Raji (cell line): ENCODE measurements around the gene RGS2.

Experiments
- POLR2A ChIP-seq: IDR thresholded peaks from 2 replicates; pipeline ENCODE4 v1.6.1; 2011; ENCODE audit warnings: low read depth, low read length, control low read depth; ENCODE audit not compliant: insufficient read depth

Gene RGS2

DNA sequence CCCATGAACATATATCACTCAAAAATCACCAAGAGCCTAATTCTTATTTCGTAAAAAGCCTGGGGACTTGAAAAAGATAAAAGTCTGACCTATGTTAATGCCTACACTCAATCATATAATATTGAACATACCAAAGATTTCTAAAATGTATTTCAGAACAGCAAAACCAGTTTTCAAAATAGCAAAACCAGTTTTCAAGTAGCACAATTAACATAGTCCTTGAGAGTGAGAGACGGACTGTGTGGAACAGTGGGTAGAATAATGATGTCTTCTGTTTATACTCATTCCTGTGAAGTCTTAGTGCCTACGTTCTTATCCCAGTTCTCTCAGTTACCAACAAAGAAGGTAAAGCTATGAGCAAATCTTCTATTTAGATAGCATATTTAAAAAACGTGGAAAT lies 22.3 kb upstream of the RGS2 start:
- TF ChIP-seq POLR2A, result no peak

DNA sequence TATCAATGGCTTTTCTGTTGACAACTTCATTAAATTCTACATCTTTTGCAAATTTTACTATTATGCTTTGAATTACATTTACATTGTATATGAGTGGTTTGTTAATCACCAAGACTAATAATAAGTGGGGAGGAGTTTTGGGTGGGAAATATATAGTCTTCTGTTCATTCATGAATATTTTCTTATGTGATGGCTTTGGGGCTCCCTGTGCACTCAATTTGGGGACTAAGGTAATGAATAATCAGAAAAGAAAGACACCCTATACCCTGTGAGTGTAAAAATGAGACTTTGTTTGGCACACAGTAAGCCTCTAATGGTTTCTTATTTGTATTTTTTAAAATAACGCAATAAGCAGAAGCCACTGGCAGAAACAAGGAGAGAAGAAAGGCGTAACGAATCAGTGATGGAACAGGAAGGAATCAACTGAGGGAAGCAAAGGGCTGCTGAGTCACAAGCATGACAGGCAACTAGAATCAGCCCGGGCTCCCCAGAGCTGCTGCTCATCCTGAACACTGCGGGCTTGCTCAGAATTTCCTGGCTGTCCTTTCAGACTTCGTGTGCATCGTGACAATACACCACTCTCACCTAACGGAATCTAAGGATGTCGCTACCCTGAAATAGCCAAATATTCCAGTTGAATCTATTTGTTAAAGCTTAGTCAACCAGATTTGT lies 20.8 kb upstream of the RGS2 start:
- TF ChIP-seq POLR2A, result no peak

DNA sequence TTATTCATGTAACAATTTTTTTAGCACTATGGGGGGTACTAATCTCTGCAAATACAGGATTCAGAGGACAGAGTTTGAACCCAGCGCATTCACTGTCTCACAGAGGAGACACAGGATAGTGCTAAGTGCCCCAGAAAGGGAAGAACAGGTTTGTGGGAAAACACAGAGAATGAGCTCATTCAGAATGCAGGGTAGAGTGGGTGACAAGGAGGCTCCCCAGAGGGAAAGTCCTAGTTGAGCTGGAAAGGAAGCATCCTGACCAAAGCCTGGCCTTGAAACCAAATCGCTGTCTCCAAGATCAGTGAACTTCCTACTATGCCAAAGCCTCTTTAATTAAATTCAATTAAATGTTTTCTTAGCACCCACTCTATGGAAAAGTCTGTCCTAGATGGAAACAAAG lies 19.0 kb upstream of the RGS2 start:
- no peak for TF ChIP-seq POLR2A

DNA sequence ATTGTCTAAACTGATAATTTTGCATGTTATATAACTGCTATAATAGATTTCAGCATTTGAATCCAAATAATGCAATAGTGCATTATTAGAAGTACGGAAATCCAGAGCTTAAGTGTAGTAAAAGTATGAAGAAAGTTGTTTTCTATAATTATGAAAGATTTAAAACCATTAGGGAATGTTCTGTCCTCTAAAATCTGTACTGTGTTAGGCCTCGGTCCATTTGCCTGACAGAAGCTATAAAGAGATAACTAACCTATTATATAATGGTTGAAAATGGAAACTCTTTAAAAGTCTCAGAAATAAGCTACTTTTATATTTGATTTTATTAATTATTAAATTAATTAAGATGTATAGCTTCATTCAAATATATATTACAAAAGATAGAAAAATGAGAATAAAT lies 16.2 kb upstream of the RGS2 start:
- no peak for TF ChIP-seq POLR2A

DNA sequence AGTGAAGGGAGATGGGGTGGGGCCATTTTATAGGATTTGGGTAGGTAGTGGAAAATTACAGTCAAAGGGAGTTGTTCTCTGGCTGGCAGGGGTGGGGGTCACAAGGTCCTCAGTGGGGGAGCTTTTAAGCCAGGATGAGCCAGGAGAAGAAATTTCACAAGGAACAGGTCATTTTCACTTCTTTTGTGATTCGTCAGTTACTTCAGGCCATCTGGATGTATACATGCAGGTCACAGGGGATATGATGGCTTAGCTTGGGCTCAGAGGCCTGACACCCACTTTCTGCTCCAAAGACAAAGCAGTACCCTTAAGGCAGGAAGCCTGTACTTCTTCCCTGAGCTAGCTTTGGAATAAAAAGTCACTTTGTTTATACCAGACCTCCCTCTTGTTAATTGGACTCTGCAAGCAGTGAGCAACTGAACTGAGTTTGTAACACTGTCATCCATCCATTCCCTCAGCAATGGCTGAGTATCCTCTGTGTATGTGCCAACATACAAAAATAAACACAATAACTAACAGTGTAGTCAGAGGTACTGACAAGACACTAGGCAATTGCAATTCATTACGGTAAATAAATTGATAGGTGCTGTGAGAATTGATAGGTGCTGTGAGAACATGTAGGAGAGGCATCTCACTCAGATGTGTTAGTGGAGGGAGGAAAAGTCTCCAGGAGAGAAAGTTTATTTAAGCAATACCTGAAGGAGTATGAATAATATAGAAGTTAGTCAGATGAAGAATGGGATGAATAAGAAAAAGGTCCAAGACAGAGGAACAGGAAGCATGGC lies 14.7 kb upstream of the RGS2 start:
- TF ChIP-seq POLR2A, result no peak

DNA sequence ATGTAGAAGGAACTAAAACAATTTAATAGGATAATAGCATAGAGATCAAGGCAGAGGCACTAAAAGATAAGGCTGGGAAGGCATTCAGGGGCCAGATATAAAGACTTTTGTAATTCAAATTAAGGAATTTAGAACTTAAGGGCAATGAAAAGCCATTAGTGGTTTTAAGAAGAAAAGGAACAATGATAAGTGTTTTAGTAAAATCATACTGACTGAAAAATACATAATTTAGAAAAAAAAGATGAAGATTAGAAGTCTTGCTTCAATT lies 14.1 kb upstream of the RGS2 start:
- TF ChIP-seq POLR2A, result no peak

DNA sequence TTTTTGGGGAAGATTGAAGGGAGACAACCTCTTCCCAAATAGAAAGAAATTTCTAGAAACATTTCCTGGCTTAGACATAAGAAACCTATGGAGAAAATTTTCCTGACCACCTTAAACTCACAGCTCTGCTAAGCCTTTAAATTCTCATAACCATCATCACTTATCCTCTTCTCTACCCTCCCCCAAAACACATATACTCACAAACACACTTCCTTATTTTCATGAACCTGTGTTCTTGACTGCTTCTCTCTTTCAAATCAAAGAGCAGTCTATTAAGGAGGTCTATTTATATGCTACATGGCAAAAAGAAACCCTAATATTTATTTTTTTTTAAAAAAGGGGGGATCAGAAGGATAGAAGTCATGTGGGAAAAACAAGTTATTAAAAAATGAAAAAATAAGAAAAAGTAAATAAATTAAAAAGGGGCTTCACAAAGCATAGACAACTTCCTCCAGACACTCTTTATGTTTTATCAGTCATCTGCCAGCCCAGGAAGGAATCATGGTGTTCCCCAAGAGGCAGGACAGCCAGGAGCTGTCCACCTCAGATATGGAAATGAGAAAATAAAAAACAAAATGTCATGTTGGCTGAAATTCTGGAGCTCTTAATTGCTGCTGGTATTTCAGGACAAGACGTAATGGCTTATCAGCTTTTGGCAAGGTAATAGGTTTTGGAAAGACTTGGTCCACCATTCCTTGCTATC lies 12.8 kb upstream of the RGS2 start:
- no peak for TF ChIP-seq POLR2A

DNA sequence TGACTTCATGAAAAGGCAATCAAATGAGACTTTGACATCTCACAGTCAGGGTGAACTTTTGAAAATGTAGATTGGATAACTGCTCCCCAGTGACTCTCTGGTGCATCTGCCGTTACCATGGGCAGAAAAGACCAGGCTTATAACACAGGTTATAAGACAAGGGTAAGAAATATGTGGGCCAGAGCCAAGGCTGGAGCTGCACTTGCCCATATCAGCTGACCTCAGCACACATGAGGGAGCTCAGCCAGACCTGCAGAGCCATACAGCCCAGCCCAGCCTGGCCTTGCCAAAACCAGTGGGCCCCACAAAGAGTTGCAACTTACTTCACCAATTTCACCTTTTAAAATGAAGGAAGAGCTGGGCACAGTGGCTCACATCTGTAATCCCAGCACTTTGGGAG lies 11.7 kb upstream of the RGS2 start:
- TF ChIP-seq POLR2A, result no peak

DNA sequence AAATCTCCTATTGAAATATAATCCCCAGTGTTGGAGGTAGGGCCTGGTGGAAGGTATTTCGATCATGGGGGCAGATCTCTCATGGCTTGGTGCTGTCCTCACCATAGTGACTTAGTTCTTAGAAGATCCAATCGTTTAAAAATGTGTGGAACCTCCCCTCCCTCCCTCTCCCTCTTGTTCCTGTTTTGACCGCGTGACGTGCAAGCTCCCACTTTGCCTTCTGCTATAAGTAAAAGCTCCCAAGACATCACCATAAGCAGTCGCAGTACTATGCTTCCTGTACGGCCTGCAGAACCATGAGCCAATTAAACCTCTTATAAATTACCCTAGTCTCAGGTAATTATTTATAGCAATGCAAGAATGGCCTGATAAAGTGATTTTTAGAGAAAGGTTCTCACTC lies 10.9 kb upstream of the RGS2 start:
- no peak for TF ChIP-seq POLR2A

DNA sequence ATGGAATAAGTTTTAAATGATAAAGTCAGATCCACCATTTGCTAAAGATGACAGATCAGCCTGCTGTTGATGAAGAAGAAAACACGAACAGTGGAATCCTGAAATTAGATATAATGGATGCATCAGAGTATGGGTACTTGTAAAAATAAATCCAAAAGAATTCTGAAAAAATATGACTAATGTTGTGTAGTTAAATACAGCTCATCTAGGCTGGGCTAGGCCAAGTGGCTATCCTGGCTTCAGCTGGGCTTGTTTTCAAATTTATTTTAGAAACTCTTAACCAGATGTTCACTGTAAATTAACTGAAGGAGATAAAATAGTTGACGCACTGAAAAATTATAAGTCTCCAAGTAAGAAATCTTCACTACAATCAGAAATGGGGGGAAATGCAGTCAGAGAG lies 7.4 kb upstream of the RGS2 start:
- no peak for TF ChIP-seq POLR2A

DNA sequence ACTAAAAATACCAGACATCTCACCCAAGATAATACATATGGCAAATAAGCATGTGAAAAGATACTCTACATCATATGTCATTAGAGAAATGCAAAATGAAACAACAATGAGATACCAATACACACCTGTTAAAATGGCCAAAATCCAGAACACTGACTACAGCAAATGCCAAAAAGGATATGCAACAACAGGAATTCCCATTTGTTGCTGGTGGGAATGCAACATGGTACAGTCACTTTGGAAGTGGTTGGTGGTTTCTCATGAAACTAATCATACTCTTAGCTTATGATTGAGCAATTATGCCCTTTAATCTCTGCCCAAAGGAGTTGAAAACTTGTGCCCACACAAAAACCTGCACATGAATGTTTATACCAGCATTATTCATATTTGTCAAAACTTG lies 6.4 kb upstream of the RGS2 start:
- TF ChIP-seq POLR2A, result no peak

DNA sequence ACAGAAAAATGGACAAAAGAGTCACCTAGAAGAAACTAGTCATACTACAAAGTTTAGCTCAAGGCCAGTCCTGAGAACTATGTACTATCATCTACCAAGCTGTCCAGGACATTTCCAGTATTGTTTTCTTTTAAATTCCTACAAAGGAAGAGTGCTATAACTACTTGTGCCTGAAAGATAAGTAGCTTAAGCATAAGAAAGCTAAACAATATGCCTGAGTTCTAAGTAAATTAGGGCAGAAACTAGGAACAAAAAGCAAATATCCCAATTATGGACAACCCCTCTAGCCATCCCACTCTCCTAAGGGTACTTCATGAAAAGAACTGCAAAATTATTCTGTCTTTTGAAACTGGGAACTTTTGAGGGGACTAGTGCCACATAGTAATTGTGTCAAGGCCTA lies 5.3 kb upstream of the RGS2 start:
- TF ChIP-seq POLR2A, result no peak

DNA sequence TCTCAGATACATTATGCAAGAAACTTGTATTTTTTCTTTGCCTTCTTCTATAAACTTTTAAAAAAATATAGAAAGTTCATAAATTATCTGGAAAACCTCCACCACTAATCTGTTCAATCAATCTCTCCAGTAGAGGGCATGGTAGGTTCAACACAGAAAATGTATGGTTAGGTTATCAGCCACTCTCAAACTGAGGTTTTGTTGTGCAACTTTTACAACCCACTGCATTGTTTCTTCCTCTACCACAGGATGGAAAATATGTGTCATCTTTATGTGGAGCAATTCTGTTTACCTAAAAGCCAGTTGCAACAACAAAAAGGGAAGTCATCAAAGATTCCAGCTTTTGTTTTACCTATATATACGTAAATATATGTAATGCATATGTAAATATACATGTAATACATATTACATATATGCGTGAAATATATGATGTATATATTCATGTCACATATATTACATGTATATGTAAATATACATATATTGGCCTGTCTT lies 3.0 kb upstream of the RGS2 start:
- TF ChIP-seq POLR2A, result no peak

DNA sequence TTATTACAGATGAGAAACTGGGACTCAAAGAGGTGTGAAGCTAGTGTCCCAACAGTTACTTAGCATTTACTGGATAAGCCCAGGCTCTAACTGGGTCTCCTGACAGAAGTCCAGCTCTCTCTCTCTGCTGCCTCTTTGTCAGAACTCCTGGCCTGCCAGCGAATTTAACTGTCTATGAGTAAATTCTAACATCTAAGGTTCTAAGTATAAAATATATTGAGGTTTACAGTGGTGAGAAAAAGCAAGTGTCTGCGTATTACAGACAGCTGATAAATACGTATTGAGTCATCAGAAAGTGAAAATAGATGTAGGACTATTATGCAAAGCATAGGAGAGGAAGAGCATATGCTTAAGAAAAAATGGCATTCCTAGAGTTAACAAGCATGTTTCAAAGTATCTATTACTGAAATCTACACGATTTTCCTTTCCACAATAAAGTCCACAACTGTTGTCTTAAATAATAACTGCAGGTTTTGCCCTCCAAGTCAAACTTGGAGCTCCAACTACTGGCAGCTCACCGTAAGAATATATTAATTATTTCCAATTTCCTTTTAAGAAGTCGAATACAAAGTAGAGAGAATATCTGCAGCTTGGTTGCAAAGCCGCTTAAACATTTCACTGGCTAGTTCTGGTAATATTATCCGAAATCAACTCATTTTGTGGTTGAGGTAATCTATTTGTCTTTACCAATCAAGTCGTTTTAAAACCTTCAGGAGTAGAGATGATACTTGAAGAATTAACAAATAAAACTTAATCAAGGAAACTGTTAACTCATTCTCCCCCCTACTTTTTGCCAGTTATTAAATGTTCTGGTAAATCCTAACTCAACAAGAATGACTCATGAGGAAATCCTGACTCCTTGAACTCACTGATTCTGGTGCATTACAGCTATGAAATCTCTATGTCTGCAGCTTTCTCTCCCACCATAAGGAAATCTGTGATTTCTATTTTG lies 1.4 kb upstream of the RGS2 start:
- no peak for TF ChIP-seq POLR2A

DNA sequence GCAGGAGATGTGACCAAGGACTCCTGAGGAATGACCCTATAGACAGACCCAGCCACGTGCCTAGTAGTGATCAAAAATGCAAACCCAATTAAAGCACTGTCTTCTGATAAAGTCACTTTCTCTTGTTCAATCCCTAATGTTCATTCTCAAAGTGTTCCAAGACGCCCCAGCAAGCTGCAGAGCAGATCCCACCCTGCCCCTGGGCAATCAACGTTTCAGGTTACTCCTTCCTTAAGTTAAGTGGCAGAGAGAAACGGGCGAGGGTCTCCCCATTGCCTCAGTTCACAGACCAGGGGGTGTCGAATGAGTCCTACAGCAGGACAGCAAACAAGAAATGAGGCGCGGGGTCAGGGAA lies 699 bp upstream of the RGS2 start:
- no peak for TF ChIP-seq POLR2A

DNA sequence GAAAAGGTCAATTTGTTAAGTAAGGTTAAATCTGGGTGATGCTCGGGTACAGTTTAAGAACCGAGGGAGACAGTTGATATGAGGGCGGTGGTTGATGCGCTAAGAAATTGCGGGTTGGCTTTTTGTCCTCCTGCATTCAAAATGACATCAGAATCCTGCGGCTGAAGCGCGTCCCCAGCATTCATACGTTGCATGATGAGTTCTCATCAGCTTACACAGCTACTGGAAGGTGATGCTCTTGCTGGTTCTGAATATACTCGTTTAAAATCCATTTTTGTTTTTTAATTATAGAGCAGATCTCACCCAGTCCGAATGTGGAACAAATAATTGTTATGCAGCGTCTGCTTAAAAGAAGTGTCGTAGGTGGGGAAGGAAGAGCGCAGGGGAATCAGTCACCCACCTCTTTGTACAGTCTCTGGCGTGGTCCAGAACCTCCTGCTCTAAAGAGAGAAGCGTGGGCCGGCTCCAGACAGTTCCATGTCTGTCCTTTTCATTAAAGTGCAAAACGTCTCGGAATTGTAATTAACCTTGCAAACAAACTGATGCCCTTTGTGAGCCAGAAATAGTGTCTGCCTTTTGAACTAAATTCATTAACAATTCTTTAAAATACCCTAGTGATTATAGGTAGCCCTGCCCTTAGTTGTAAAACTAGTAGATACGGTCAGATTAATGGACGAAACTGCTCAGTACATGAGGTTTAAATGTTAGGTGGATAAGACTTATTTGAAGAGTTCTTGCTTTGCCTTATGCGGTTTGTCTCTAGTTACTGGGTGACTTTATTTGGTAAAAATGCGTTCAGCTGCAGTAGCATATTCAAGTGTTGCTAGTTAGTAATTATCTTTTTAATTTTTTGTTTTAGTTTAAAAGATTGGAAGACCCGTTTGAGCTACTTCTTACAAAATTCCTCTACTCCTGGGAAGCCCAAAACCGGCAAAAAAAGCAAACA lies 741 bp downstream of the RGS2 start:
- TF ChIP-seq POLR2A, result no peak
